Adrenal gland (tissue), 5 donors: Measurements from ENCODE around the gene AKR1C1.
"Not testable (repeated sequence)": the region's sequence is repeated elsewhere in the genome, so short reads cannot be mapped to it uniquely, and the experiment has no call there.

Experiments
- POLR2A ChIP-seq, 2 donors: fragments of 450-650 bp; IDR thresholded peaks; one replicate each; pipeline ENCODE4 v1.6.1; 2017; ENCODE audit warnings: antibody characterized with exemption in 2 of 2, mild to moderate bottlenecking in 2 of 2, moderate library complexity in 1 of 2
- TF ChIP-seq, protein P1 (sequence below), 6 experiments: fragments of 450-650 bp in 4 of 6; fragments of 200-600 bp in 2 of 6; sonication (generic) in 1 of 6; IDR thresholded peaks; 1 replicate in 5 of 6; 2 replicates in 1 of 6; pipeline versions ENCODE4 v1.5.1 to v1.8.0; 2016 to 2021; ENCODE audit warnings: antibody characterized with exemption in 6 of 6, mild to moderate bottlenecking in 2 of 6, moderate library complexity in 1 of 6
- donor health status: DM: no; HTN: no; CAD: no.

DNA sequence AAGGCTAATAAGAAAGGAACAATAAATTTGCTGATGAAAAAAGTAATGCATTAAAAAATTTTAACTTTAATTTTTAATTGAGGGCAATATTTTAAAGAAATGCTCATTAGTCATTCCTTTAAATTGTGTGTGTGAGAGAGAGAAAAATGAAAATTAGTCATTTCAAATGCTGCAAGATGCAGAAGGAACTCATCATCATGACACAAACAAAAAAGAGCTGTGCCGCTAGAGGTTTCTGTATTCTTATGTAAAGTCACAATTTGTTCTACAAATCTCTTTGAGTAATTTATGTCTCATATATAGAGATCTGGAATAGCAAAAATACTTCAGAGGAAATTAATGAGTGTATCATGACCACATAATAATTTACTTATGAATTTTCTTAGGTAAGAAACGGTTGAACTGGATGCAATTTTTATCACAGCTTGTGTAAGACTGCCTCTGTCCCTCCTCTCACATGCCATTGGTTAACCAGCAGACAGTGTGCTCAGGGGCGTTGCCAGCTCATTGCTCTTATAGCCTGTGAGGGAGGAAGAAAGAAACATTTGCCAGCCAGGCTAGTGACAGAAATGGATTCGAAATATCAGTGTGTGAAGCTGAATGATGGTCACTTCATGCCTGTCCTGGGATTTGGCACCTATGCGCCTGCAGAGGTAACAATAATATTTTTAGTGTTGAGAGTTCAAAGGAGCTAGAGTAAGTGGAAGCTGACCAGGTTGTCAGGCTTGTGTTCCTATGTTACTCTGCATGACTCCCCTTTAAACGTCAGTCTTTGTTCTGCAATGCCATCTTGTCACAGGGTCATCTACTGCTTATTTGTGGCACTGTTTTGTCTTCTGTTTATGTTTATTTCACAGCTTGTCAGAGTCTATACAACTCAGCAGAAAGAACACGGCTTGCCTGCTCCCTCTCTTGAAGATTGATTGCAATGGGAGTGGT is at the start of gene AKR1C1:
- TF ChIP-seq, protein P1, sequence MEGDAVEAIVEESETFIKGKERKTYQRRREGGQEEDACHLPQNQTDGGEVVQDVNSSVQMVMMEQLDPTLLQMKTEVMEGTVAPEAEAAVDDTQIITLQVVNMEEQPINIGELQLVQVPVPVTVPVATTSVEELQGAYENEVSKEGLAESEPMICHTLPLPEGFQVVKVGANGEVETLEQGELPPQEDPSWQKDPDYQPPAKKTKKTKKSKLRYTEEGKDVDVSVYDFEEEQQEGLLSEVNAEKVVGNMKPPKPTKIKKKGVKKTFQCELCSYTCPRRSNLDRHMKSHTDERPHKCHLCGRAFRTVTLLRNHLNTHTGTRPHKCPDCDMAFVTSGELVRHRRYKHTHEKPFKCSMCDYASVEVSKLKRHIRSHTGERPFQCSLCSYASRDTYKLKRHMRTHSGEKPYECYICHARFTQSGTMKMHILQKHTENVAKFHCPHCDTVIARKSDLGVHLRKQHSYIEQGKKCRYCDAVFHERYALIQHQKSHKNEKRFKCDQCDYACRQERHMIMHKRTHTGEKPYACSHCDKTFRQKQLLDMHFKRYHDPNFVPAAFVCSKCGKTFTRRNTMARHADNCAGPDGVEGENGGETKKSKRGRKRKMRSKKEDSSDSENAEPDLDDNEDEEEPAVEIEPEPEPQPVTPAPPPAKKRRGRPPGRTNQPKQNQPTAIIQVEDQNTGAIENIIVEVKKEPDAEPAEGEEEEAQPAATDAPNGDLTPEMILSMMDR (IDR thresholded peaks at IDR 0.05), result not testable (repeated sequence)
- not testable (repeated sequence) for TF ChIP-seq POLR2A (IDR thresholded peaks at IDR 0.05)
